Measurements from ENCODE around the gene FGF10. TPM values are rescaled to one million over a fixed set of nuclear protein-coding genes. Genes with fewer than 3 reads are reported as not detected.

FGF10 gene
- total RNA-seq (2014; rRNA removed; shearing (Covaris generic)) (not detected in 2 replicates), total RNA-seq (2022) (not detected in 2 replicates), Bru-seq, nascent RNA (not detected), BruChase-seq, experiment 1, labeled RNA remaining after a 6-hour chase (not detected), BruChase-seq, experiment 2, labeled RNA remaining after a 2-hour chase (not detected)
- long read RNA-seq: 0 reads

DNA sequence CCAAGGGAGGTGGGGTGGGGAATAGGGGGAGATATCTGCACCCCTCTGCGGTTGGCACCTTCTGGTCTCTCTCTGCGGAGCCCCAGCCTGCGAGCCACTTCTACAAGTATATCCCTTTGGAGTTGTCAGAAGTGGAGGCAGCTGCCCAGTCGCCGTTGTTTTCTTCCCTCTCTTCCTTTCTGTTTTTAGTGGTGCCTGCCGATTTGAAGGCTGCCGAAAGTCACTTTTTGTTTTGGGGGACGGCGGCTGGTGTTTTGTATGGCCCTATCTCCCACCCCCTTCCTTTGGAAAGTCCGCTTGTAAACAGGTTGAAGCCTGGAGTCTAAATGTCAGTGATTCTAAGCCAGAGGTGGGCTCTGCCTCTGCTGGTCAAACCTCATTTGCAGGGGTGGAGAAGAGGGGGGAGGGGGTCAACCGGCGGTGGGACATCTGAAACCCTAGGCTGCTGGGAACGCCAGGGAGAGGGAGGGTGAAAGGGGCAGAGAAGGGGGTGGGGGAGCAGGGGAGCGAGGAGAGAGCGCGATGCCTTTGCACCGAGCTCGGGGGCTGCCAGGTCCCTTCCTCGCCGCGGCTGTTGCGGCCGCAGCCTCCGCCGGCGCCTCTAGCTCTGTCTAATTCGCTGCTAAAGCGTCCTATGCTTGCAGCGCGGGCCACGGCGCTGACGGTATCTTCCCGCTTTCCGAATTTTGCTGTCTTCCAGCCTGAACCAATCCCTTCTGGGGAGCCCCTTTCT, at the start of gene FGF10:
FGF10 (minus strand) TSS at position 331 of the 733 bp plus-strand sequence. CDS start 738 bp downstream, outside the sequence.
- no peaks in the 10 kb centered on the region for H3K9me3 ChIP-seq (ENCODE audit: low read length)
- no peak within 1 kb of the TSS for H3K4me3 ChIP-seq (ENCODE audit: low read depth, low read length, poor library complexity, severe bottlenecking)
- no peak for DNase-seq (ENCODE audit: low spot score)
- H3K27ac ChIP-seq (ENCODE audit: low read depth, low read length, poor library complexity, severe bottlenecking): no peak within 1 kb of the TSS
- no peaks in the 10 kb centered on the region for H4K20me1 ChIP-seq (ENCODE audit: insufficient read depth, low read length)
- ChIA-PET CTCF (ENCODE audit: unreplicated experiment) (no interaction called here), POLR2A (interaction anchor here (0.6 kb wide), 1 partner anchor 126 kb away, joined by 3 read pairs; no protein-coding TSS in a partner anchor)
- intact Hi-C loops (cut with micrococcal nuclease; ENCODE audit: unreplicated experiment): no loop called here
- TF ChIP-seq, protein P1, sequence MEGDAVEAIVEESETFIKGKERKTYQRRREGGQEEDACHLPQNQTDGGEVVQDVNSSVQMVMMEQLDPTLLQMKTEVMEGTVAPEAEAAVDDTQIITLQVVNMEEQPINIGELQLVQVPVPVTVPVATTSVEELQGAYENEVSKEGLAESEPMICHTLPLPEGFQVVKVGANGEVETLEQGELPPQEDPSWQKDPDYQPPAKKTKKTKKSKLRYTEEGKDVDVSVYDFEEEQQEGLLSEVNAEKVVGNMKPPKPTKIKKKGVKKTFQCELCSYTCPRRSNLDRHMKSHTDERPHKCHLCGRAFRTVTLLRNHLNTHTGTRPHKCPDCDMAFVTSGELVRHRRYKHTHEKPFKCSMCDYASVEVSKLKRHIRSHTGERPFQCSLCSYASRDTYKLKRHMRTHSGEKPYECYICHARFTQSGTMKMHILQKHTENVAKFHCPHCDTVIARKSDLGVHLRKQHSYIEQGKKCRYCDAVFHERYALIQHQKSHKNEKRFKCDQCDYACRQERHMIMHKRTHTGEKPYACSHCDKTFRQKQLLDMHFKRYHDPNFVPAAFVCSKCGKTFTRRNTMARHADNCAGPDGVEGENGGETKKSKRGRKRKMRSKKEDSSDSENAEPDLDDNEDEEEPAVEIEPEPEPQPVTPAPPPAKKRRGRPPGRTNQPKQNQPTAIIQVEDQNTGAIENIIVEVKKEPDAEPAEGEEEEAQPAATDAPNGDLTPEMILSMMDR (conservative IDR thresholded peaks at IDR 0.05; ENCODE audit: low read length): no peak
- TF ChIP-seq EZH2phosphoT487 (IDR thresholded peaks at IDR 0.05; ENCODE audit: borderline replicate concordance, low read depth, low read length): no peak
- no peaks in the 10 kb centered on the region for H3K79me2 ChIP-seq (ENCODE audit: insufficient read depth, low read depth, low read length)
- H3K4me1 ChIP-seq (ENCODE audit: insufficient read depth, low read length, poor library complexity, severe bottlenecking): no peaks in the 10 kb centered on the region
- no peak within 1 kb of the TSS for H2AFZ ChIP-seq (ENCODE audit: low read length)
- H3K9me2 ChIP-seq (ENCODE audit: insufficient read depth, low read length): no peaks in the 10 kb centered on the region
- no peak within 1 kb of the TSS for H3K4me2 ChIP-seq (ENCODE audit: low read length)
- no peaks in the 10 kb centered on the region for H3K36me3 ChIP-seq (ENCODE audit: insufficient read depth, low read length)
- no TSS peak for BruUV-seq (replicated peaks)

DNA sequence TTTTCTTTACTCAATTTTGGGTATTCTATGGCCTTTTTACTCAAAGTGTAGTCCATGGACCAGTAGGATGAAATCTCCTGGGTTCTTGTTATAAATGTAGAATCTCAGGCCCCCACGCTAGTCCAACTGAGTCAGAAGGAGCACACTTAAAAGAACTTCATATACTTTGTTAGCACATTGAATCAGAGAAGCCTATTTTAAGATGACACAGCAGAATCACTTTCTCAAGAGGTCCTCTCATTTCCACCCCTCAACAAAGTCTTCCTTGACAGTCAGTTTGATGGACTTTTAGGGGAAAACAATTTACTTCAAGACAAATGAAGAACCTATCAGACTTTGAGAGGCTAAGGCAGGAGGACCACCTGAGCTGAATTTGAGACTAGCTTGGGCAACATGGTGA, 37.7 kb upstream of the FGF10 start:
- intact Hi-C loops (cut with micrococcal nuclease; ENCODE audit: unreplicated experiment): no loop called here
- H3K4me1 ChIP-seq (ENCODE audit: insufficient read depth, low read length, poor library complexity, severe bottlenecking): no peaks in the 10 kb centered on the region
- DNase-seq (ENCODE audit: low spot score): no peak
- H3K9me2 ChIP-seq (ENCODE audit: insufficient read depth, low read length): 0 out of 2 replicates have a peak, but pooled peaks cover 3% of the 10 kb centered on the region
- H3K27ac ChIP-seq (ENCODE audit: low read depth, low read length, poor library complexity, severe bottlenecking): no peak overlapping the region
- H3K4me2 ChIP-seq (ENCODE audit: low read length): no peak overlapping the region
- no peaks in the 10 kb centered on the region for H4K20me1 ChIP-seq (ENCODE audit: insufficient read depth, low read length)
- H3K9me3 ChIP-seq (ENCODE audit: low read length): no peaks in the 10 kb centered on the region
- no TSS peak for BruUV-seq (replicated peaks)
- H3K79me2 ChIP-seq (ENCODE audit: insufficient read depth, low read depth, low read length): no peaks in the 10 kb centered on the region
- no peaks in the 10 kb centered on the region for H3K36me3 ChIP-seq (ENCODE audit: insufficient read depth, low read length)
- CTCF ChIA-PET (ENCODE audit: unreplicated experiment): no interaction called here
- H3K4me3 ChIP-seq (ENCODE audit: low read depth, low read length, poor library complexity, severe bottlenecking): no peak overlapping the region
- TF ChIP-seq, protein P1 (conservative IDR thresholded peaks at IDR 0.05; ENCODE audit: low read length): no peak
- TF ChIP-seq EZH2phosphoT487 (IDR thresholded peaks at IDR 0.05; ENCODE audit: borderline replicate concordance, low read depth, low read length): no peak
- POLR2A ChIA-PET: no interaction called here
- no peak overlapping the region for H2AFZ ChIP-seq (ENCODE audit: low read length)

DNA sequence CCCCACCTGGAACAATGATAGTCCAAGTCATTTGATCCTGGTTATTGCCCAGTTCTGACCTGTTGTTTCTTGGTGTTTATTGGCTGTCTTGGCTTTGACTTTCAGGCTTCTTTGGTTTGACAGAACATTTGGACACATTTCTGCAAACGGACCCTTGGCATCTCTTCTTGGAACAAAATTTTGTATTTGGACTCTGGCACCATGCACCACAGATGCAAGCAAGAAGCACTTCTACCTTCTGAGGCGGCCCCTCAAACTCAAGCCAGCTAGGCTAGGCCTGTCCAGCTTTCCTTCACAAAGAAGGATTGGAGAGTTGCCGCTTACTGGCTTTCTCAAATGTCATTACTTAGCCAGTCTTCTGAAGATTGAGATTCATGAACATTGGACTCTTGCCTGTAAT, 23.1 kb upstream of the FGF10 start:
- no peak for DNase-seq (ENCODE audit: low spot score)
- Histone ChIP-seq H3K79me2 (ENCODE audit: insufficient read depth, low read depth, low read length) (no peaks in the 10 kb centered on the region), H3K4me2 (ENCODE audit: low read length) (no peak overlapping the region), H3K9me3 (ENCODE audit: low read length) (no peaks in the 10 kb centered on the region), H3K36me3 (ENCODE audit: insufficient read depth, low read length) (no peaks in the 10 kb centered on the region), H3K4me3 (ENCODE audit: low read depth, low read length, poor library complexity, severe bottlenecking) (no peak overlapping the region), H3K9me2 (ENCODE audit: insufficient read depth, low read length) (no peaks in the 10 kb centered on the region), H4K20me1 (ENCODE audit: insufficient read depth, low read length) (no peaks in the 10 kb centered on the region), H3K4me1 (ENCODE audit: insufficient read depth, low read length, poor library complexity, severe bottlenecking) (no peaks in the 10 kb centered on the region), H3K27ac (ENCODE audit: low read depth, low read length, poor library complexity, severe bottlenecking) (no peak overlapping the region), H2AFZ (ENCODE audit: low read length) (no peak overlapping the region)
- POLR2A ChIA-PET: no interaction called here
- no TSS peak for BruUV-seq (replicated peaks)
- intact Hi-C loops (cut with micrococcal nuclease; ENCODE audit: unreplicated experiment): no loop called here
- CTCF ChIA-PET (ENCODE audit: unreplicated experiment): no interaction called here
- TF ChIP-seq, protein P1 (conservative IDR thresholded peaks at IDR 0.05; ENCODE audit: low read length): no peak
- TF ChIP-seq EZH2phosphoT487 (IDR thresholded peaks at IDR 0.05; ENCODE audit: borderline replicate concordance, low read depth, low read length): no peak
